ENCODE data around the gene FMN1. TPM values are rescaled to one million over a fixed set of nuclear protein-coding genes. Genes with fewer than 3 reads are reported as not detected.
"Not testable (repeated sequence)": the region's sequence is repeated elsewhere in the genome, so short reads cannot be mapped to it uniquely, and the experiment has no call there.

Gene FMN1
- polyA plus RNA-seq, 3 donors = 0.28 to 3.7 (median 0.34) TPM

DNA sequence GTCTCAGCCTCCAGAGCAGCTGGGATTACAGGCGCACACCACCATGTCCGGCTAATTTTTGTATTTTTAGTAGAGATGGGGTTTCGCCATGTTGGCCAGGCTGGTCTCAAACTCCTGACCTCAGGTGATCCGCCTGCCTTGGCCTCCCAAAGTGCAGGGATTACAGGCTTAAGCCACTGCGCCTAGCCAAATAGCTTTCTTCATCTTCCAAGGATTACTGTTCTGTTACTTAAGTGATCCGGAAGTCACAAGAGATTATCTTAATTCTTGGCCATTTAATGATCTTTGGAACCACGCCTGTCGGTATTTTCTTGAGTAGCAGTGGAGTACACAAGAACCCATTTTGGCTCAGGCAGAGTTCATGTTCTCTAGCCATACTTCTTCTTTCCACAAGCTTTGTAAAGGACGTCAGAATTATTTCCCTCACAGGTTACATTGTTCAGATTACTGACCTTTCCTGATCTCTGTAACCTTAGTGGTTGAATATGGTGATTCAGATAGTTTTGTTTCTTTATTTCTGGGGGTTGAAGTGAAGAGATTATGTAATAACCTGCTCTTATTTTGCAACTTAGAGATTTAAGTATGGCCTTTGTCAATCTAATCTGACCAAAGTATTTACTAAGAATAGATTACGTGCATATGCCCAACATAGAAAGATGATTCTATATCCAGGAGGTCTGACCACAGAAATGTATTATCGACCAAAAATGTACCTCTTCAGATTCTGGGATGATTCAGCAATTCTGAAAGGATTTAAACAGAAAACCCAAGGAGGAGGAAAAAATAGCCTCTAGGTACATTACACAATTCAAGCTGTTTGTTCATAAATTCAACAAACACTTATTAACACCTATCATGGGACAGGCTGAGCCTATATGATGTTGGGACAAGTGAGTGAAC is 344.5 kb downstream of the FMN1 start:
- peaks cover 0 to 12% of the 10 kb centered on the region in 2 donors for H3K36me3 Mint-ChIP-seq
- Histone ChIP-seq H3K4me2 (replicated peaks; ENCODE audit: extremely low read depth, low read length, poor library complexity, severe bottlenecking) (peak overlapping the region; percentile 16), H3K9ac (ENCODE audit: insufficient read depth, low read length, poor library complexity, severe bottlenecking) (no peak overlapping the region), H3K4me3 (replicated peaks in 1 of 3; ENCODE audit: low read depth in 2 of 3, low read length in 3 of 3) (no peak overlapping the region), H4K20me1 (ENCODE audit: insufficient read depth, low read length) (no peaks in the 10 kb centered on the region), H2AFZ (ENCODE audit: insufficient read depth, low read depth, low read length, poor library complexity, severe bottlenecking) (peak overlapping the region; percentile 36), H3K9me3 (replicated peaks in 1 of 2; ENCODE audit: control insufficient read depth in 1 of 2, insufficient read depth in 1 of 2, low read length in 2 of 2) (no peaks in the 10 kb centered on the region), H3K36me3 (replicated peaks in 1 of 2; ENCODE audit: control insufficient read depth in 1 of 2, insufficient read depth in 2 of 2, low read length in 2 of 2) (no peaks in the 10 kb centered on the region), H3K4me1 (ENCODE audit: control insufficient read depth in 1 of 2, insufficient read depth in 2 of 2, low read length in 2 of 2) (peaks cover 11 to 23% of the 10 kb centered on the region in 2 donors), H3K79me2 (ENCODE audit: insufficient read depth, low read length) (no peaks in the 10 kb centered on the region), H3K27ac (ENCODE audit: low read depth in 1 of 2, low read length in 2 of 2) (peak overlapping the region in 1 of 2 donors; percentile 57), H3K27me3 (ENCODE audit: control insufficient read depth in 2 of 2, insufficient read depth in 2 of 2, low read length in 2 of 2) (no peaks in the 10 kb centered on the region)
- H3K4me1 Mint-ChIP-seq = peaks cover 17% of the 10 kb centered on the region
- WGBS (ENCODE audit: insufficient coverage) = 86% methylated on average over 2 of the region's 11 CpGs
- TF ChIP-seq, protein P1, sequence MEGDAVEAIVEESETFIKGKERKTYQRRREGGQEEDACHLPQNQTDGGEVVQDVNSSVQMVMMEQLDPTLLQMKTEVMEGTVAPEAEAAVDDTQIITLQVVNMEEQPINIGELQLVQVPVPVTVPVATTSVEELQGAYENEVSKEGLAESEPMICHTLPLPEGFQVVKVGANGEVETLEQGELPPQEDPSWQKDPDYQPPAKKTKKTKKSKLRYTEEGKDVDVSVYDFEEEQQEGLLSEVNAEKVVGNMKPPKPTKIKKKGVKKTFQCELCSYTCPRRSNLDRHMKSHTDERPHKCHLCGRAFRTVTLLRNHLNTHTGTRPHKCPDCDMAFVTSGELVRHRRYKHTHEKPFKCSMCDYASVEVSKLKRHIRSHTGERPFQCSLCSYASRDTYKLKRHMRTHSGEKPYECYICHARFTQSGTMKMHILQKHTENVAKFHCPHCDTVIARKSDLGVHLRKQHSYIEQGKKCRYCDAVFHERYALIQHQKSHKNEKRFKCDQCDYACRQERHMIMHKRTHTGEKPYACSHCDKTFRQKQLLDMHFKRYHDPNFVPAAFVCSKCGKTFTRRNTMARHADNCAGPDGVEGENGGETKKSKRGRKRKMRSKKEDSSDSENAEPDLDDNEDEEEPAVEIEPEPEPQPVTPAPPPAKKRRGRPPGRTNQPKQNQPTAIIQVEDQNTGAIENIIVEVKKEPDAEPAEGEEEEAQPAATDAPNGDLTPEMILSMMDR (IDR thresholded peaks at IDR 0.05) = no peak
- peak overlapping the region in 1 of 2 donors; percentile 27 for H3K4me3 Mint-ChIP-seq
- DNase-seq = peak; percentile 28 to 49 (median 44)
- intact Hi-C loops (cut with micrococcal nuclease) = no loop called here
- peak overlapping the region in 6 of 7 donors; percentile 2 to 77 (median 42) for H3K27ac Mint-ChIP-seq
- H3K9me3 Mint-ChIP-seq = peaks cover 0 to 2% (median 0%) of the 10 kb centered on the region in 7 donors
- peaks cover 0 to 2% (median 2%) of the 10 kb centered on the region in 3 donors for H3K27me3 Mint-ChIP-seq (ENCODE audit: low read depth in 3 of 3)

DNA sequence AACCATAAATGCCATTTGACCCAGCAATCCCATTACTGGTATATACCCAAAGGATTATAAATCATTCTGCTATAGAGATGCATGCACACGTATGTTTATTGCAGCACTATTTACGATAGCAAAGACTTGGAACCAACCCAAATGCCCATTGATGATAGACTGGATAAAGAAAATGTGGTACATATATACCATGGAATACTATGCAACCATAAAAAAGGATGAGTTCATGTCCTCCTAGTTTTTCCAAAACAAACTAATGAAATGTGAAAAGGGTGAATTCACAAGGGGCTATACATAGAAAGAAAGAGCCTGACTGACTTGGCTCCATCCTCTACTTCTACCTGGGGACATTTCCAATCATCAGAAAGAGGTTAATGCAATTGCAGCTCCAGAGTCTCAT is 347.8 kb downstream of the FMN1 start:
- H3K4me3 ChIP-seq (replicated peaks in 1 of 3; ENCODE audit: low read depth in 2 of 3, low read length in 3 of 3); H3K4me2 ChIP-seq (replicated peaks; ENCODE audit: extremely low read depth, low read length, poor library complexity, severe bottlenecking); H3K9me3 Mint-ChIP-seq; H3K79me2 ChIP-seq (ENCODE audit: insufficient read depth, low read length); H2AFZ ChIP-seq (ENCODE audit: insufficient read depth, low read depth, low read length, poor library complexity, severe bottlenecking); H4K20me1 ChIP-seq (ENCODE audit: insufficient read depth, low read length); H3K36me3 Mint-ChIP-seq; H3K4me3 Mint-ChIP-seq; H3K27me3 ChIP-seq (ENCODE audit: control insufficient read depth in 2 of 2, insufficient read depth in 2 of 2, low read length in 2 of 2); H3K9me3 ChIP-seq (replicated peaks in 1 of 2; ENCODE audit: control insufficient read depth in 1 of 2, insufficient read depth in 1 of 2, low read length in 2 of 2); H3K27ac Mint-ChIP-seq; H3K27ac ChIP-seq (ENCODE audit: low read depth in 1 of 2, low read length in 2 of 2); intact Hi-C loops (cut with micrococcal nuclease); H3K9ac ChIP-seq (ENCODE audit: insufficient read depth, low read length, poor library complexity, severe bottlenecking); DNase-seq; H3K27me3 Mint-ChIP-seq (ENCODE audit: low read depth in 3 of 3); H3K36me3 ChIP-seq (replicated peaks in 1 of 2; ENCODE audit: control insufficient read depth in 1 of 2, insufficient read depth in 2 of 2, low read length in 2 of 2): not testable (repeated sequence)
- no CpG with 5 or more reads among the region's 2 CpGs for WGBS (ENCODE audit: insufficient coverage)
- peaks cover 24% of the 10 kb centered on the region for H3K4me1 Mint-ChIP-seq
- peaks cover 16 to 17% of the 10 kb centered on the region in 2 donors for H3K4me1 ChIP-seq (ENCODE audit: control insufficient read depth in 1 of 2, insufficient read depth in 2 of 2, low read length in 2 of 2)
